ENCODE results near the gene TTC9C. TPM values are rescaled to one million over a fixed set of nuclear protein-coding genes. Genes with fewer than 3 reads are reported as not detected.

Gene TTC9C
- total and polyA plus RNA-seq, 2 of the 13 experiments (the other 11 are each of a cell fraction or from before 2014, with no cell fraction given), result 28.0 to 36.4 TPM

GRCh38 chr11:62770778-62771143 lies 42.5 kb downstream of the TTC9C start (continued):
- TF ChIP-seq ZNF646 (CRISPR knock-in tag; IDR thresholded peaks at IDR 0.05) (0 out of 2 replicates have a peak, but pooled peaks have one; percentile 20), ISL2 (CRISPR knock-in tag; IDR thresholded peaks at IDR 0.05) (peak; percentile 14; the same call in 1 of the 2 replicates), CBX2 (IDR thresholded peaks at IDR 0.05; ENCODE audit: low read depth, low read length) (no peak), CBX2 (CRISPR knock-in tag; IDR thresholded peaks at IDR 0.05; ENCODE audit: low read depth) (no peak), TAF1 (CRISPR knock-in tag; IDR thresholded peaks at IDR 0.05) (0 out of 2 replicates have a peak, but pooled peaks have one; percentile 18), CREM (IDR thresholded peaks at IDR 0.05) (peak; percentile 26; the same call in 1 of the 2 replicates), CREM (CRISPR knock-in tag; IDR thresholded peaks at IDR 0.05) (no peak)
